GM12878 (cell line): ENCODE results near the gene CCNG1.

Experiments
- ATF3 ChIP-seq: IDR thresholded peaks from 2 replicates; pipeline ENCODE4 v1.6.1; 2011; ENCODE audit warnings: low read depth, mild to moderate bottlenecking, low read length, moderate library complexity, borderline replicate concordance; ENCODE audit errors: extremely low read depth
- BCLAF1 ChIP-seq: fragments of 450-650 bp; IDR thresholded peaks from 2 replicates; pipeline ENCODE4 v1.6.1; 2017; ENCODE audit warnings: antibody characterized with exemption, mild to moderate bottlenecking, moderate library complexity
- BHLHE40 ChIP-seq, 2 experiments: fragments of 450-650 bp in 1 of 2; IDR thresholded peaks; 2 replicates each; pipeline ENCODE4 v1.6.1; 2011 to 2017; ENCODE audit warnings: low read depth in 2 of 2, borderline replicate concordance in 1 of 2, improper control_type of control experiment in 1 of 2, low read length in 1 of 2, mild to moderate bottlenecking in 1 of 2
- CHD2 ChIP-seq: IDR thresholded peaks from 2 replicates; pipeline ENCODE4 v1.6.1; 2011; ENCODE audit warnings: low read depth, low read length, improper control_type of control experiment, borderline replicate concordance
- CTCF ChIP-seq, 3 experiments: IDR thresholded peaks in 2 of 3; conservative IDR thresholded peaks in 1 of 3; 2 replicates each; pipeline ENCODE4 v1.5.1; 2011; ENCODE audit warnings: low read depth in 3 of 3, low read length in 3 of 3, mild to moderate bottlenecking in 3 of 3, control low read depth in 2 of 3, moderate library complexity in 2 of 3, inconsistent platforms in 1 of 3, mixed read lengths in 1 of 3; ENCODE audit not compliant: control insufficient read depth in 2 of 3, insufficient read depth in 1 of 3; ENCODE audit errors: extremely low read depth in 1 of 3
- HDAC2 ChIP-seq: fragments of 200-600 bp; sonication (generic); IDR thresholded peaks from 2 replicates; pipeline ENCODE4 v1.6.1; 2017
- MXI1 ChIP-seq: fragments of 150-350 bp; IDR thresholded peaks from 2 replicates; pipeline ENCODE4 v1.6.1; 2011; ENCODE audit warnings: low read depth, mild to moderate bottlenecking, inconsistent platforms, low read length, improper control_type of control experiment
- MYC ChIP-seq: IDR thresholded peaks from 2 replicates; pipeline ENCODE4 v1.6.1; 2011; ENCODE audit warnings: mild to moderate bottlenecking, low read length, moderate library complexity, inconsistent platforms; ENCODE audit not compliant: insufficient read depth, insufficient replicate concordance, insufficient read length, severe bottlenecking
- NBN ChIP-seq: fragments of 450-650 bp; IDR thresholded peaks from 2 replicates; pipeline ENCODE4 v1.6.1; 2016
- NFYB ChIP-seq: IDR thresholded peaks from 2 replicates; pipeline ENCODE4 v1.6.1; 2011; ENCODE audit warnings: low read depth, mild to moderate bottlenecking, low read length, improper control_type of control experiment, moderate library complexity; ENCODE audit not compliant: insufficient read depth
- POLR2A ChIP-seq: IDR thresholded peaks from 2 replicates; pipeline ENCODE4 v1.6.1; 2011; ENCODE audit warnings: low read depth, mild to moderate bottlenecking, low read length
- PRDM15 ChIP-seq: fragments of 450-650 bp; formaldehyde crosslinking; IDR thresholded peaks from 2 replicates; pipeline ENCODE4 v1.4.0; 2020; ENCODE audit warnings: mild to moderate bottlenecking, moderate library complexity
- SRF ChIP-seq, 2 experiments: IDR thresholded peaks; 2 replicates each; pipeline ENCODE4 v1.6.1; 2011; ENCODE audit warnings: low read depth in 2 of 2, low read length in 2 of 2, mild to moderate bottlenecking in 1 of 2, moderate library complexity in 1 of 2
- ZBTB33 ChIP-seq: fragments of 450-650 bp; IDR thresholded peaks from 2 replicates; pipeline ENCODE4 v1.6.1; 2017; ENCODE audit warnings: mild to moderate bottlenecking

GRCh38 chr5:163459462-163459818 lies 22.0 kb downstream of the CCNG1 start:
- TF ChIP-seq ZBTB33: no peak
- no peak for TF ChIP-seq CTCF (IDR thresholded peaks at IDR 0.05 in 2 of 3, conservative IDR thresholded peaks at IDR 0.05 in 1 of 3; ENCODE audit: control insufficient read depth in 2 of 3, extremely low read depth in 1 of 3, insufficient read depth in 1 of 3, low read depth in 3 of 3, low read length in 3 of 3)
- TF ChIP-seq MXI1: no peak
- no peak for TF ChIP-seq ATF3
- TF ChIP-seq PRDM15 (CRISPR knock-in tag): no peak
- no peak for TF ChIP-seq MYC
- no peak for TF ChIP-seq POLR2A
- TF ChIP-seq CHD2: no peak
- TF ChIP-seq BCLAF1: no peak
- no peak for TF ChIP-seq NBN
- TF ChIP-seq BHLHE40 (IDR thresholded peaks at IDR 0.05; ENCODE audit: borderline replicate concordance in 1 of 2, low read depth in 2 of 2, low read length in 1 of 2): no peak
- no peak for TF ChIP-seq NFYB
- no peak for TF ChIP-seq SRF (IDR thresholded peaks at IDR 0.05; ENCODE audit: low read depth in 2 of 2, low read length in 2 of 2)
- TF ChIP-seq HDAC2: no peak
